Body of pancreas (tissue), 4 donors: ENCODE results near the gene FGF10. TPM values are rescaled to one million over a fixed set of nuclear protein-coding genes. Genes with fewer than 3 reads are reported as not detected.

Source experiments
- ATAC-seq: fragments of 150-250 bp; one replicate; pipeline ENCODE4 v1.9.1; 2016
- DNase-seq, 4 donors: peaks; one replicate each; pipeline ENCODE4 v3.0.0-alpha.2; 2019
- H3K27ac ChIP-seq, 4 donors: fragments of 200-600 bp; sonication (generic); 1 replicate in 3 of 4; 2 replicates in 1 of 4; pipeline versions ENCODE4 v1.5.1 to v1.6.1; 2016 to 2019; ENCODE audit warnings: mild to moderate bottlenecking in 1 of 4, mixed read lengths in 1 of 4, moderate library complexity in 1 of 4
- H3K27me3 ChIP-seq, 2 donors: fragments of 200-600 bp; sonication (generic); one replicate each; pipeline ENCODE4 v1.6.0; 2016; ENCODE audit warnings: mild to moderate bottlenecking in 1 of 2
- H3K36me3 ChIP-seq, 2 donors: fragments of 200-600 bp; sonication (generic); replicated peaks in 1 of 2; 2 replicates each; pipeline ENCODE4 v1.5.1; 2016; ENCODE audit warnings: low read depth in 2 of 2; ENCODE audit not compliant: insufficient read depth in 1 of 2
- H3K4me1 ChIP-seq: fragments of 200-600 bp; sonication (generic); one replicate; pipeline ENCODE4 v1.6.0; 2016
- H3K4me3 ChIP-seq, 2 donors: fragments of 200-600 bp; sonication (generic); 1 replicate in 1 of 2; 2 replicates in 1 of 2; pipeline ENCODE4 v1.5.1; 2016 to 2019
- H3K9me3 ChIP-seq, 3 donors: fragments of 200-600 bp; sonication (generic); 1 replicate in 2 of 3; 2 replicates in 1 of 3; pipeline ENCODE4 v1.5.1; 2016
- CTCF ChIP-seq, 7 experiments: fragments of 450-650 bp in 4 of 7; fragments of 200-600 bp in 3 of 7; sonication (generic) in 3 of 7; IDR thresholded peaks; one replicate each; pipeline ENCODE4 v1.5.1; 2016 to 2019; ENCODE audit warnings: antibody characterized with exemption in 7 of 7
- POLR2A ChIP-seq, 3 donors: fragments of 450-650 bp; IDR thresholded peaks; one replicate each; pipeline ENCODE4 v1.6.1; 2016; ENCODE audit warnings: antibody characterized with exemption in 3 of 3, mild to moderate bottlenecking in 2 of 3
- WGBS, 2 donors: methylation state at CpG; one replicate each; pipeline ENCODE4 v1.1.5; 2017; 5-methylcytosine and 5-hydroxymethylcytosine counted together
- intact Hi-C: fragments of 100-400 bp; cut with DNase I; formaldehyde crosslinking; loops from one replicate; pipeline ENCODE4 v1.15.1; 2023
- total RNA-seq, 2 donors: library from RNA; depleted of rRNA; stranded (reverse); fragments of >200 nt; gene quantifications; one replicate each; pipeline ENCODE4 v1.1.0, GENCODE V29; 2016

FGF10 gene
- total RNA-seq, 2 donors from 2014 or later: 8.6 to 11.5 TPM

GRCh38 chr5:44257653-44258365 lies 131.4 kb downstream of the FGF10 start:
- H3K27ac ChIP-seq: no peak overlapping the region
- WGBS, 2 donors: 65 to 67% methylated on average over 4 of the region's 4 CpGs
- intact Hi-C loops: no loop called here
- no peaks in the 10 kb centered on the region for H3K36me3 ChIP-seq
- TF ChIP-seq POLR2A (IDR thresholded peaks at IDR 0.05): no peak
- TF ChIP-seq CTCF (IDR thresholded peaks at IDR 0.05): no peak
- H3K9me3 ChIP-seq: no peaks in the 10 kb centered on the region
- no peaks in the 10 kb centered on the region for H3K27me3 ChIP-seq
- H3K4me1 ChIP-seq: no peaks in the 10 kb centered on the region
- DNase-seq: no peak
- no peak for ATAC-seq
- no peak overlapping the region for H3K4me3 ChIP-seq

- WGBS, 2 donors: 41 to 50% methylated on average over 3 of the region's 3 CpGs
- H3K4me1 ChIP-seq: no peaks in the 10 kb centered on the region
- intact Hi-C loops: no loop called here
- TF ChIP-seq POLR2A (IDR thresholded peaks at IDR 0.05) (no peak), CTCF (IDR thresholded peaks at IDR 0.05) (no peak)
- no peaks in the 10 kb centered on the region for H3K36me3 ChIP-seq
- DNase-seq (no peak), ATAC-seq (no peak)
- H3K27ac ChIP-seq: no peak overlapping the region
- no peaks in the 10 kb centered on the region for H3K9me3 ChIP-seq
- no peaks in the 10 kb centered on the region for H3K27me3 ChIP-seq
- no peak overlapping the region for H3K4me3 ChIP-seq
Observed at GRCh38 chr5:44257221-44257620, 132.0 kb downstream of the FGF10 start.
